Measurements from ENCODE around the gene NTF4. TPM values are rescaled to one million over a fixed set of nuclear protein-coding genes. Genes with fewer than 3 reads are reported as not detected.
"Not testable (repeated sequence)": the region's sequence is repeated elsewhere in the genome, so short reads cannot be mapped to it uniquely, and the experiment has no call there.

The NTF4 gene
- total RNA-seq, 2 experiments from 2014 or later = not detected

DNA sequence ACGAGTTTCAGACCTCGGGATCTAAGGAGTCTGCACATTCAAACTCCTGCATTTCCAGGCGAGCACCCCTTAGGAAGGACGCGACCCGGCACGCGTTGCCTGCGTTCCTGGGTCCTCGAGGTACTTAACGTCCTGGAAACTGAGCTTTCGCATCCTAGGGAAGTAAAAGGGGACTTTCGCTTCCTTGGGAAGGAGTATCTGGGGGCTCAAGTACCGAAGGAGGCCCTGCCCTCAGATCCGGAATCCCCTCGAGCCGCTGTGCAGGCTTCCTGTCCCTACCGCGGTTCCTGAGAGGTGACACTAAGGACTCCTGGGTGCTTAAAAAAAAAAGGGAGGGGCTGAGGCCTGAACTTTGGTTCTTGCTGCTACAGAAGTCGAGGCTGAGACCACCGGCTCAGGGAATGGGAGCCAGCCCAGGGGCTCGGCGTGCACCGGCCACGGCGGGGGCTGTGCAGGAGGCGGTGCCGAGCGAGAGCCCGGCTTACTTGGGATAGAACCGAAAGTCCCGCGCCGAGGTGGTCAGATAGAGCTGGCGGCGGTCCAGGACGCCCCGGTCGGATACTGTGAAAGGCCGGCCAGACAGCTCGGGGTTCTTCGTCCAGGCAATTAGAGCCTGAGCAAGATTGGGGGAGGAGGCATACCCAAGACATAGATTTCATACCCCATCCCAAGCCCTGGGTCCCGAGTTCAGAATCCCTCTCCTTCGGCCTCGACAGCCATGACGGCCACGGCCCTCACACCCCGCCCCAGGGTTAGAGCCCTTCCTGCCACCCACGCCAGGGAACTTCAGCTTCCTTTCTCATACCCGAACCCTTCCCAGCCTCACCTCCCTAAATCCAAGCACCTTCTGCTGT is 46.0 kb downstream of the NTF4 start:
- ATAC-seq (ENCODE audit: low read depth) = peak; percentile 20
- H3K9me3 Mint-ChIP-seq, H3K36me3 Mint-ChIP-seq: not testable (repeated sequence)
- Mint-ChIP-seq H3K4me3 (peak overlapping the region; percentile 81), H3K27ac (peak overlapping the region; percentile 64), H3K4me1 (peaks cover 22% of the 10 kb centered on the region), H3K27me3 (peaks cover 22% of the 10 kb centered on the region)
- peak; percentile 46 for DNase-seq
- POLR2A ChIA-PET = interaction anchor here (0.7 to 1.3 kb wide), 3 partner anchors 25 to 316 kb away, joined by 3 to 5 read pairs (median 3); partner anchors contain the start of genes CD37, GYS1 and RUVBL2

DNA sequence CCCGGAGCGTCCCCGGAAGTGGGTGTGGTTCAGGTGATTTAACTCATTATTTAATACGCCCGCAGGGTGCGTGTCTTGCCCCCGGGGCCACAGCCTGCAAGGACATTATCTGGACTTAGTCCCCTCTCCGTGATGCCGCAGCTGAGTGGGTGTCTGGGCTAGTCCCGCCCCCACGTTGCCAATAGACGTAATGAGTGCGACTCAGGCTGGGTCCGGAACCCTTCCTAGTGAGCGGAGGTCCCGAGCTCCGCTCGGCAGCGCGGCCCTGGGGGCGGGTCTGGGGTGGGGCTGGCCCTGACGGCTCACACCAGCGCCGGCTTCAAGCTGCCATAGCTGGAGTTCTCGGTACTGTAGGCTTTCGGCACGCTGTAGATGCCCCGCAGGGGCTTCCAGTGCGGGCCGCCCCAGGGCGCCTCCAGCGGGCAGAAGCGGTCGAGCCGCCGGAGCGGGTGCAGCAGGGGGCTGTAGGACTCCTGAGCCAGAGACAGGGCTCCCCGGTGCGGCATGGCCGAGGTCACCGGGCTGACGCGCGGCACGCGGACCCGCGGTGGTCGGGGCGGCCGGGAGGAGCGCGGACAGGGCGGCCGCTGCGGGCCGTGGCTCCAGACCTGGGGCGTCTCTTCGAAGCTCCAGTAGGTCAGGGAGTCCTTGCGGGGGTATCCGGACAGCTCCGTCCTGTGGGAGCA is 46.8 kb downstream of the NTF4 start:
- ATAC-seq (ENCODE audit: low read depth) = peak; percentile 85
- Mint-ChIP-seq H3K4me1 (peaks cover 22% of the 10 kb centered on the region), H3K9me3 (no peaks in the 10 kb centered on the region), H3K27me3 (peaks cover 22% of the 10 kb centered on the region), H3K27ac (no peak overlapping the region), H3K4me3 (peak overlapping the region; percentile 81), H3K36me3 (no peaks in the 10 kb centered on the region)
- POLR2A ChIA-PET = interaction anchor here (0.6 to 1.3 kb wide), 6 partner anchors 24 to 317 kb away, joined by 3 to 5 read pairs (median 3); partner anchors contain the start of genes CD37, GYS1 and RUVBL2
- peak; percentile 78 for DNase-seq

DNA sequence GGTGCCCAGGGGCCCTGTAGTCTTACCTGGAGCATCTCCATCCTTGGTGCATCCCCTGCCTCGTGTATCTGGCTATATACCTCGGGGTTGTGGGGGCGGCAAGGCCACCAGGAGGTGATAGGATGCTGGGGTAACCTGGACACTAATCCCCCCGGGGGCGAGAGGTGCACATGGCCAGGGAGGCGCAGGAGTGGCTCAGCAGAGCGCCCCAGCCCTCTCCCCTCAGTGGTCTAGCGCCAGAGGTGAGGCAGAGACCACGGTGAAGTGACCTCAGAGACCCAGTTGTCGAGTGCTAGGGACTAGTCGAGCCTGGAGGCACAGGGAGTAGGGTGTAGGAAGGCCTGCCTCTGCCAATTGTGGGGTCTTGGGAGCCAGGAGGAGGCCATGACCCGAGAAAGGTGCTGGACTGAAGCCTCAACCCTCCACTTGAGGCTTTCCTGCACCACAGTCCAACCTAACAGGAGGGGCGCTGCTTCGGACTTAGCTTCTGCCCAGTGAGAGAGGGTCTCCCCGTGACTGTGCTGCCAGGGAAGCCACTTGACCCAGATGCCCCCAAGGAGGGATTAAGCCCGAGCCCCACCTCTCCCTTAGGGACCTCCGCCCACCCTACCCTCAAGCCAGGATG is 47.5 kb downstream of the NTF4 start, which contains the start of gene LHB:
Gene LHB (minus strand): TSS at position 51 of the 625 bp plus-strand sequence. CDS start 10 bp downstream, at position 41.
- POLR2A ChIA-PET = interaction anchor here (0.6 to 1.3 kb wide), 4 partner anchors 24 to 223 kb away, joined by 3 to 5 read pairs (median 3); partner anchors contain the start of genes GYS1 and RUVBL2
- DNase-seq (no peak), ATAC-seq (ENCODE audit: low read depth) (no peak)
- no peak within 1 kb of the TSS for H3K27ac Mint-ChIP-seq
- peaks cover 22% of the 10 kb centered on the region for H3K4me1 Mint-ChIP-seq
- peak within 1 kb of the TSS; percentile 81 for H3K4me3 Mint-ChIP-seq
- no peaks in the 10 kb centered on the region for H3K36me3 Mint-ChIP-seq
- H3K27me3 Mint-ChIP-seq = peaks cover 22% of the 10 kb centered on the region
- H3K9me3 Mint-ChIP-seq = no peaks in the 10 kb centered on the region

DNA sequence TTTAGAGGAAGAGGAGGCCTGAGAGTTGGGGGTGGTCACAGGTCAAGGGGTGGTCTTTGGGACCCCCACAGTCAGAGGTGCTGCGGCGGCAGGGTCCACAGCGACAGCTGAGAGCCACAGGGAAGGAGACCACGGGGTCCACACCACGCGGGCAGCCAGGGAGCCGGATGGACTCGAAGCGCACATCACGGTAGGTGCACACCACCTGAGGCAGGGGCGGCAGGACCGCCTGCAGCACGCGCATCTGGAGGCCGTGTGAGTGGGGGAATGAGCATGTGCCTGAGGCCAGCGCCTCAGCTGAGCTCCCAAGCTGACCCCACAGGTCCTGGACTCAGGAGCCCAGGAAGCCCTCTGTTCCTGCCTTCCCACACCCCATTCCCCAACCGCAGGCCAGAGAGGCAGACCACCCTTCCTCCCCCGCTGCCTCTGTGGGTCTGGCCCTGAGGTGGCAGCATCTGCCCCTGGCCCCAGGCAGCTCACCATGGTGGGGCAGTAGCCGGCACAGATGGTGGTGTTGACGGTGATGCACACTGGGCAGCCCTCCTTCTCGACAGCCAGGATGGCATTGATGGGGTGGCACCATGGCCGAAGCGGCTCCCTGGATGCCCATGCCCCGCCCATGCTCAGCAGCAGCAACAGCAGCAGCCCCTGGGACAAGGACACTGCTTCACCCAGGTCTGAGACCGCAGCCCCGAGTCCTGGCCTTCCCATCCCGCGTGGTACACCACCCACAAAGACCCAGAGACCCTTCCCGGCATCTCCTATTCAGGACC is 48.4 kb downstream of the NTF4 start:
- no peak for DNase-seq
- no peak overlapping the region for H3K4me3 Mint-ChIP-seq

DNA sequence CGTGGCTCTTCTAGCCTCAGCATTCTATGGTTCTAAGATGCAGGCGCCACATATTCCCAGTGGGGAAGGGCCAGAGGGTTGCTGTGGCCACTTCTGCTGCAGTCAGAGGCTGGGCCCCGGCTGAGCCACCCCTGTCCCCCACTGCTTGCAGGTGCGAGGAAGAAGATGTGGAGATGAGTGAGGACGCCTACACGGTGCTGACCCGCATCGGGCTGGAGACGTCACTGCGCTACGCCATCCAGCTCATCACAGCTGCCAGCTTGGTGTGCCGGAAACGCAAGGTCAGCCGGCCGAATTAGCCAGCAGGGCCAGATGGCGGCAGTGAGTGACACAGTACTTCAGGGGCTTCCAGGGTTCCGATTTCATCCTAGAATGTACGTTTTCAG is 49.8 kb downstream of the NTF4 start:
- Mint-ChIP-seq H3K9me3 (no peaks in the 10 kb centered on the region), H3K27me3 (peaks cover 10% of the 10 kb centered on the region), H3K36me3 (peaks cover 3% of the 10 kb centered on the region), H3K27ac (no peak overlapping the region), H3K4me1 (peaks cover 14% of the 10 kb centered on the region), H3K4me3 (no peak overlapping the region)
- no peak for ATAC-seq (ENCODE audit: low read depth)
- no peak for DNase-seq
- POLR2A ChIA-PET = no interaction called here

More for the DNA sequence above, 48.4 kb downstream of the NTF4 start:
- no peak for ATAC-seq (ENCODE audit: low read depth)
- no peaks in the 10 kb centered on the region for H3K9me3 Mint-ChIP-seq
- H3K36me3 Mint-ChIP-seq = no peaks in the 10 kb centered on the region
- POLR2A ChIA-PET = no interaction called here
- H3K4me1 Mint-ChIP-seq = peaks cover 18% of the 10 kb centered on the region
- H3K27ac Mint-ChIP-seq = no peak overlapping the region
- H3K27me3 Mint-ChIP-seq = peaks cover 22% of the 10 kb centered on the region

DNA sequence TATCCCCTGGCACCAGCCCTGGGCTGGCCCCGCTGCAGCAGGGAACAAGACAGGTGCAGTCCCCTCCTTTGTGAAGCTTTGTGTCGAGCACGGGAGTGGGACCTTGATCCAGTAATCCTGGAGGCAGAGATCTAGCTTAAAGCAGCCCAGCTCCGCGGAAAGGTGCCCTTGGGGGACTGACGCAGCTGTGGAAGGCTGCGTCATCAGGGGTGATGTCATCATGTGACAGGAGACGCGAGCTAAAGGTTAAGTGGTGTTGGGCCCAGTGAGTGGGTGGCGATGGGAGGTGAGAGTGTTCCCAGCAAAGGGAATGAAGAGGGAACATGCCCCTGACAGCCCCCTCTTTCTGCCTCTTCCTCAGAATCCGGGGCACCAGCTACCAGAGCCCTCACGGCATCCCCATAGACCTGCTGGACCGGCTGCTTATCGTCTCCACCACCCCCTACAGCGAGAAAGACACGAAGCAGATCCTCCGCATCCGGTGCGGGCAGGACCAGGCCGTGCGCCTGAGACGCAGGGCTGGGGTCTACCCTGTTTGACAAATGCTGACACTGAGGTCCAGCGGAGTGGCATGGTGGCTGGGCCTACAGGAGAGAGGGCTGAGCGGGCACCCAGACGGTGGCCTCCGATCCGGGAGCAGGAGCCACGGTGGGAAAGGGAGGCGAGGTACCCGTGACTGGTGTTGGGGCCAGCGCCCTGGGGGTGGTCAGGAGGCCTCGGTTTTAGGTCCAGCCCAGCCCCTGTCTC is 50.3 kb downstream of the NTF4 start:
- H3K27ac Mint-ChIP-seq = no peak overlapping the region

DNA sequence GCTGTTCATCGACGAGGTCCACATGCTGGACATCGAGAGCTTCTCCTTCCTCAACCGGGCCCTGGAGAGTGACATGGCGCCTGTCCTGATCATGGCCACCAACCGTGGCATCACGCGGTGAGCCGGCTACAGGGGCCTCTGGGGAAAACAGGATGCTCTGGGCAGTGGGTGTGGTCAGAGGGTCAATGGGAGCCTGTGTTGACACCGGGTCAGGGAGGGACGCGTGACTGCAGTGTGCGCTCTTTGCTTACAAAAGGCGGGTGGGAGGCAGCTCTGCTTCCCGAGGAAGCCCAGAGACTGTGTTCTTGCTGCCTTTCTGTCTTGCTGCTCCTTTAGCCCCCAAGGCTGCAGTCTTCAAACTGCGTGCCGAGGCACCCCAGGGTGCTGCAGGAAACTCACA is 53.4 kb downstream of the NTF4 start:
- DNase-seq (no peak), ATAC-seq (ENCODE audit: low read depth) (no peak)
- no peak overlapping the region for H3K27ac Mint-ChIP-seq
- POLR2A ChIA-PET = no interaction called here
- no peaks in the 10 kb centered on the region for H3K27me3 Mint-ChIP-seq
- no peak overlapping the region for H3K4me3 Mint-ChIP-seq
- no peaks in the 10 kb centered on the region for H3K9me3 Mint-ChIP-seq
- peaks cover 3% of the 10 kb centered on the region for H3K36me3 Mint-ChIP-seq
- H3K4me1 Mint-ChIP-seq = no peaks in the 10 kb centered on the region

More for the DNA sequence above, 50.3 kb downstream of the NTF4 start:
- POLR2A ChIA-PET = interaction anchor here (0.5 kb wide), 1 partner anchor 436 kb away, joined by 3 read pairs; no protein-coding TSS in a partner anchor
- Mint-ChIP-seq H3K9me3 (no peaks in the 10 kb centered on the region), H3K4me1 (peaks cover 13% of the 10 kb centered on the region), H3K4me3 (no peak overlapping the region), H3K36me3 (peaks cover 3% of the 10 kb centered on the region), H3K27me3 (peaks cover 5% of the 10 kb centered on the region)
- DNase-seq (no peak), ATAC-seq (ENCODE audit: low read depth) (no peak)

Other genes starting within 250 kb of the NTF4 start
- 1 to 10 TPM; 2.6 to 3.3 TPM for gene HSD17B14, start 228.3 kb downstream of the NTF4 start, total RNA-seq
- 1 to 10 TPM; 4.0 to 7.0 TPM for gene PLEKHA4, start 196.2 kb downstream of the NTF4 start, total RNA-seq
- gene PPP1R15A, start 192.4 kb downstream of the NTF4 start, total RNA-seq = 10 to 100 TPM; 82.8 to 83.9 TPM
- under 1 TPM in 1 of 2 experiments, not detected in 1; 0.17 TPM for gene TULP2, start 166.1 kb downstream of the NTF4 start, total RNA-seq
- 100 to 1,000 TPM; 203 to 214 TPM for gene NUCB1, start 164.5 kb downstream of the NTF4 start, total RNA-seq
- gene DHDH, start 131.1 kb downstream of the NTF4 start, total RNA-seq = 1 to 10 TPM; 1.7 to 2.6 TPM
- 100 to 1,000 TPM; 285 to 296 TPM for gene BAX, start 109.9 kb downstream of the NTF4 start, total RNA-seq
- 1,000 to 10,000 TPM; 1,232 to 1,343 TPM for gene FTL, start 99.5 kb downstream of the NTF4 start, total RNA-seq
- gene GYS1, start 71.5 kb downstream of the NTF4 start, total RNA-seq = 10 to 100 TPM; 58.0 to 63.1 TPM
- gene RUVBL2, start 70.9 kb downstream of the NTF4 start, total RNA-seq = 10 to 100 TPM; 71.3 to 76.1 TPM
- gene LHB, start 47.7 kb downstream of the NTF4 start, total RNA-seq = not detected
- not detected for gene CGB3, start 40.5 kb downstream of the NTF4 start, total RNA-seq
- gene CGB2, start 32.9 kb downstream of the NTF4 start, total RNA-seq = not detected
- gene CGB1, start 27.9 kb downstream of the NTF4 start, total RNA-seq = not detected
- gene CGB5, start 21.0 kb downstream of the NTF4 start, total RNA-seq = not detected
- gene CGB8, start 15.7 kb downstream of the NTF4 start, total RNA-seq = not detected
- not detected for gene CGB7, start 7.1 kb downstream of the NTF4 start, total RNA-seq
- not detected for gene KCNA7, start 7.9 kb upstream of the NTF4 start, total RNA-seq
- gene SNRNP70, start 20.6 kb upstream of the NTF4 start, total RNA-seq = 100 to 1,000 TPM; 321 to 328 TPM
- 10 to 100 TPM in 1 of 2 experiments, 1 to 10 TPM in 1; 8.9 to 10.1 TPM for gene LIN7B, start 49.6 kb upstream of the NTF4 start, total RNA-seq
- gene C19orf73, start 54.3 kb upstream of the NTF4 start, total RNA-seq = 1 to 10 TPM; 1.3 to 1.7 TPM
- 1 to 10 TPM; 3.6 to 4.6 TPM for gene PPFIA3, start 54.7 kb upstream of the NTF4 start, total RNA-seq
- gene HRC, start 90.6 kb upstream of the NTF4 start, total RNA-seq = not detected
- under 1 TPM; 0.19 to 0.34 TPM for gene TRPM4, start 93.0 kb upstream of the NTF4 start, total RNA-seq

Data from activated naive CD8-positive, alpha-beta T cell treated with anti-CD3 and anti-CD28 coated beads, Interleukin-2, amount 10 ng/mL, durations not matched to agents 7 days and 5 days (primary cell).